Mucosa of descending colon (tissue), 3 donors: Measurements from ENCODE around the gene ZBTB20. TPM values are rescaled to one million over a fixed set of nuclear protein-coding genes. Genes with fewer than 3 reads are reported as not detected.

Source experiments
- ATAC-seq: fragments of 200-7000 bp; cut with Tn5 transposase; one replicate; pipeline ENCODE4 v1.9.1; 2020; ENCODE audit warnings: mild to moderate bottlenecking, moderate library complexity
- DNase-seq, 3 donors: peaks; one replicate each; pipeline ENCODE4 v3.0.0-alpha.2; 2020
- H3K36me3 ChIP-seq: fragments of 200-600 bp; one replicate; pipeline ENCODE4 v1.8.0; 2021; ENCODE audit warnings: low read depth, mild to moderate bottlenecking
- H3K4me1 ChIP-seq: fragments of 200-600 bp; one replicate; pipeline ENCODE4 v1.8.0; 2021; ENCODE audit warnings: low read depth, mild to moderate bottlenecking
- H3K4me3 ChIP-seq: fragments of 200-600 bp; one replicate; pipeline ENCODE4 v1.8.0; 2021; ENCODE audit warnings: mild to moderate bottlenecking
- H3K9me3 ChIP-seq: fragments of 200-600 bp; one replicate; pipeline ENCODE4 v1.8.0; 2021; ENCODE audit warnings: mild to moderate bottlenecking
- intact Hi-C, 2 donors: fragments of 100-400 bp; cut with DNase I in 1 of 2; cut with micrococcal nuclease in 1 of 2; formaldehyde crosslinking; loops; one replicate each; pipeline versions ENCODE4 v1.11.0 to v1.11.1; 2022; cut with DNase I, micrococcal nuclease
- total RNA-seq, 3 donors: library from RNA; stranded (reverse); fragmentation: NEBNext Ultra II Directional in 2 of 3; extraction: Animal tissue kit (Norgen Biotek cat#: 25700) in 2 of 3; gene quantifications; one replicate each; pipeline versions ENCODE4 v1.2.1 to v1.2.4, GENCODE V29; 2021 to 2023
- TF ChIP-seq, protein P1 (sequence below): fragments of 200-600 bp; IDR thresholded peaks from one replicate; pipeline ENCODE4 v1.8.0; 2022; ENCODE audit warnings: antibody characterized with exemption, mild to moderate bottlenecking
- donor health status: DM: no; HTN: no; CAD: no; lungs with moderate emphysema.
- donor health status: DM: no; HTN: no; CAD: no.
- donor health status: DM: no; HTN: yes; CAD: no.

Gene ZBTB20
- total RNA-seq, 3 donors from 2014 or later, result 30.6 to 85.6 (median 37.3) TPM

DNA sequence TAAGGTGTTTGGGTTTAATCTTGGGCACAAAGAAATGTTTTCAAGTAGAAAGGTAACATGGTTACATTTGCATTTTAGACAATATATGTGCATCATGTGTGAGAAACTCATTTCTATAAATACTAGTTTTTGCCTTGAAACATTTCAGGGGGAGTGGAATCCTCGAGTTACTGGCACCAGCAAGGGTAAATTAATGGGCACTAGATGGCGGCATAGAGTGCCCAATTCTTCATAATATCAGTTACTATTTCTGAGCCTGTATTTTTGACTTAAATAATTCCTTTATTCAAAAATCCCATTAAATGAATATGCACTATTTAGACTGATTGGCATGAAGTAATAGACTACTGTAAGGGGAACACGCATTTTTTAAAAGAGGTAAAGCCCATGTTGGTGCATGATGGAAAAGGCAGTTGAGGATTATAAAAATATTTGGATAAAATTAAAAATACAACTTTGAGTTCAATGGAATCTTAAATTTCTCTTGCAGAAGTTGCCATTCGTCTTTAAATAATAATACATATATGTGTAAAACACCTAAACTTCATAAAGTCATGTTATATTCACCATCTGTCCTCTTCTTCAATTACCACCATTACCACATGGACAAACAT lies 106.3 kb downstream of the ZBTB20 start:
- peak; percentile 42 for ATAC-seq
- TF ChIP-seq, protein P1, sequence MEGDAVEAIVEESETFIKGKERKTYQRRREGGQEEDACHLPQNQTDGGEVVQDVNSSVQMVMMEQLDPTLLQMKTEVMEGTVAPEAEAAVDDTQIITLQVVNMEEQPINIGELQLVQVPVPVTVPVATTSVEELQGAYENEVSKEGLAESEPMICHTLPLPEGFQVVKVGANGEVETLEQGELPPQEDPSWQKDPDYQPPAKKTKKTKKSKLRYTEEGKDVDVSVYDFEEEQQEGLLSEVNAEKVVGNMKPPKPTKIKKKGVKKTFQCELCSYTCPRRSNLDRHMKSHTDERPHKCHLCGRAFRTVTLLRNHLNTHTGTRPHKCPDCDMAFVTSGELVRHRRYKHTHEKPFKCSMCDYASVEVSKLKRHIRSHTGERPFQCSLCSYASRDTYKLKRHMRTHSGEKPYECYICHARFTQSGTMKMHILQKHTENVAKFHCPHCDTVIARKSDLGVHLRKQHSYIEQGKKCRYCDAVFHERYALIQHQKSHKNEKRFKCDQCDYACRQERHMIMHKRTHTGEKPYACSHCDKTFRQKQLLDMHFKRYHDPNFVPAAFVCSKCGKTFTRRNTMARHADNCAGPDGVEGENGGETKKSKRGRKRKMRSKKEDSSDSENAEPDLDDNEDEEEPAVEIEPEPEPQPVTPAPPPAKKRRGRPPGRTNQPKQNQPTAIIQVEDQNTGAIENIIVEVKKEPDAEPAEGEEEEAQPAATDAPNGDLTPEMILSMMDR, result peak; percentile 59
- intact Hi-C loops, result no loop called here
- Histone ChIP-seq H3K9me3 (no peaks in the 10 kb centered on the region), H3K4me3 (no peak overlapping the region), H3K36me3 (no peaks in the 10 kb centered on the region), H3K4me1 (no peaks in the 10 kb centered on the region)
- DNase-seq, result peak in 1 of 3 donors; percentile 75

DNA sequence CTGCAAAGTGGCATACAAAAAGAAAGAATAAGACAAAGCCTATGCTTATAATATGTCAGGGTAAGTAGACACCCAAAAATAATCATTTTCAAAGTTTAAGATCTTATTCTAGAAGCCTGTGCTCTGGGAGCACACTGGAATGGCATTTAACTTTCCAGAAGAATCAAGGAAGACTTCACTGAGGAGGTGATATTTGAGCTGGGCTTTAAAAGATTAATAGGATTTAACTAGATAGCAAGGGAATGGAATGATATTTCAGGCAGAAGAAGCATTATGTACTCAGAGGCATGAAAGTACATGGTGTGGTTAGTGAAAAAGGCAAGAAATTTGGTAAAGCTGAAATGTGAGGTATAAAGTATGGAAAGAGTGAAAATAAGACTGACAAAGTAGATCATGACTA lies 106.8 kb downstream of the ZBTB20 start:
- Histone ChIP-seq H3K4me3 (no peak overlapping the region), H3K36me3 (no peaks in the 10 kb centered on the region), H3K9me3 (no peaks in the 10 kb centered on the region), H3K4me1 (no peaks in the 10 kb centered on the region)
- ATAC-seq (no peak), DNase-seq (no peak)
- TF ChIP-seq, protein P1, result no peak
- intact Hi-C loops, result no loop called here

- H3K9me3 ChIP-seq, result peaks cover 5% of the 10 kb centered on the region
- intact Hi-C loops, result no loop called here
- TF ChIP-seq, protein P1, result no peak
- no peaks in the 10 kb centered on the region for H3K4me1 ChIP-seq
- H3K36me3 ChIP-seq, result no peaks in the 10 kb centered on the region
- DNase-seq (no peak), ATAC-seq (no peak)
- no peak overlapping the region for H3K4me3 ChIP-seq
These were observed 108.3 kb downstream of the ZBTB20 start for GRCh38 chr3:115038817-115039216.

GRCh38 chr3:115022835-115023398 lies 124.2 kb downstream of the ZBTB20 start:
- DNase-seq (no peak), ATAC-seq (no peak)
- TF ChIP-seq, protein P1, result no peak
- intact Hi-C loops, result no loop called here
- no peaks in the 10 kb centered on the region for H3K36me3 ChIP-seq
- no peaks in the 10 kb centered on the region for H3K9me3 ChIP-seq
- H3K4me3 ChIP-seq, result no peak overlapping the region
- no peaks in the 10 kb centered on the region for H3K4me1 ChIP-seq

GRCh38 chr3:115022199-115022598 lies 124.9 kb downstream of the ZBTB20 start:
- Histone ChIP-seq H3K9me3 (no peaks in the 10 kb centered on the region), H3K4me1 (no peaks in the 10 kb centered on the region), H3K4me3 (no peak overlapping the region), H3K36me3 (no peaks in the 10 kb centered on the region)
- ATAC-seq (no peak), DNase-seq (no peak)
- TF ChIP-seq, protein P1, result no peak
- intact Hi-C loops, result no loop called here
